HG02938 (cell line): Measurements from ENCODE around the gene SSC4D.
"Not testable (repeated sequence)": the region's sequence is repeated elsewhere in the genome, so short reads cannot be mapped to it uniquely, and the experiment has no call there.

ENCODE experiments used
- ATAC-seq: cut with Tn5 transposase; IDR thresholded peaks from one replicate; pipeline ENCODE4 v1.9.1; 2021; ENCODE audit warnings: mild to moderate bottlenecking, moderate library complexity; ENCODE audit not compliant: unreplicated experiment

The SSC4D gene

GRCh38 chr7:76409537-76409936, at the start of gene SSC4D:
TSS of gene SSC4D (minus strand) at chr7:76409697. CDS start at chr7:76404439, 5,258 bp downstream.
- ATAC-seq, result no peak

GRCh38 chr7:76458504-76458903, 49.0 kb upstream of the SSC4D start:
- ATAC-seq, result not testable (repeated sequence)

- not testable (repeated sequence) for ATAC-seq
These were observed 47.5 kb upstream of the SSC4D start for GRCh38 chr7:76457017-76457416.

GRCh38 chr7:76445577-76446008, 36.1 kb upstream of the SSC4D start:
- ATAC-seq, result peak; percentile 94

GRCh38 chr7:76443846-76444245, 34.3 kb upstream of the SSC4D start:
- ATAC-seq, result not testable (repeated sequence)

- not testable (repeated sequence) for ATAC-seq
These were observed 33.4 kb upstream of the SSC4D start for GRCh38 chr7:76442664-76443446.

- ATAC-seq, result not testable (repeated sequence)
These were observed 32.3 kb upstream of the SSC4D start for GRCh38 chr7:76441792-76442191.

GRCh38 chr7:76440404-76440803, 30.9 kb upstream of the SSC4D start:
- ATAC-seq, result not testable (repeated sequence)

GRCh38 chr7:76439120-76439888, 29.8 kb upstream of the SSC4D start:
- ATAC-seq, result not testable (repeated sequence)

- peak; percentile 75 for ATAC-seq
These were observed 28.4 kb upstream of the SSC4D start for GRCh38 chr7:76437873-76438272.

- ATAC-seq, result no peak
These were observed 21.3 kb upstream of the SSC4D start for GRCh38 chr7:76430836-76431235.

- no peak for ATAC-seq
These were observed 20.7 kb upstream of the SSC4D start for GRCh38 chr7:76430211-76430610.

- ATAC-seq, result no peak
These were observed 19.6 kb upstream of the SSC4D start for GRCh38 chr7:76428868-76429805.

GRCh38 chr7:76428149-76428823, 18.8 kb upstream of the SSC4D start:
- no peak for ATAC-seq

GRCh38 chr7:76427635-76428034, 18.1 kb upstream of the SSC4D start:
- no peak for ATAC-seq

GRCh38 chr7:76426246-76426645, 16.7 kb upstream of the SSC4D start:
- ATAC-seq, result no peak

GRCh38 chr7:76425558-76425957, 16.1 kb upstream of the SSC4D start:
- not testable (repeated sequence) for ATAC-seq

GRCh38 chr7:76425156-76425555, 15.7 kb upstream of the SSC4D start:
- no peak for ATAC-seq

GRCh38 chr7:76424413-76425111, 15.1 kb upstream of the SSC4D start, which contains the start of gene ZP3:
TSS of gene ZP3 (plus strand) at chr7:76424950. CDS start at chr7:76424965, 15 bp downstream.
- ATAC-seq, result peak; percentile 52
